Stomach smooth muscle (tissue), 2 donors: ENCODE measurements around the gene BRMS1.
A peak's percentile ranks its signal among the peaks of the same experiment; 100 is the strongest.
"Not testable (repeated sequence)": the region's sequence is repeated elsewhere in the genome, so short reads cannot be mapped to it uniquely, and the experiment has no call there.

Experiments used
- H3K27ac ChIP-seq: one replicate; pipeline ENCODE4 v1.7.0; 2013; ENCODE audit warnings: mild to moderate bottlenecking, low read length, inconsistent platforms
- H3K27me3 ChIP-seq, 2 donors: one replicate each; pipeline ENCODE4 v1.7.0; 2013; ENCODE audit warnings: low read length in 2 of 2; ENCODE audit not compliant: insufficient read depth in 2 of 2, control insufficient read depth in 1 of 2
- H3K36me3 ChIP-seq, 2 donors: one replicate each; pipeline ENCODE4 v1.7.0; 2013; ENCODE audit warnings: low read length in 2 of 2; ENCODE audit not compliant: control insufficient read depth in 2 of 2, insufficient read depth in 2 of 2
- H3K4me1 ChIP-seq: one replicate; pipeline ENCODE4 v1.7.0; 2013; ENCODE audit warnings: low read length; ENCODE audit not compliant: control insufficient read depth, insufficient read depth
- H3K4me3 ChIP-seq, 2 donors: one replicate each; pipeline ENCODE4 v1.7.0; 2013; ENCODE audit warnings: low read length in 2 of 2
- H3K9ac ChIP-seq, 2 donors: one replicate each; pipeline ENCODE4 v1.7.0; 2013; ENCODE audit warnings: low read length in 2 of 2, mild to moderate bottlenecking in 1 of 2
- H3K9me3 ChIP-seq, 2 donors: one replicate each; pipeline ENCODE4 v1.7.0; 2013; ENCODE audit warnings: low read length in 2 of 2; ENCODE audit not compliant: control insufficient read depth in 2 of 2
- donor health status: healthy.
- donor health status: Pancreatic carcinoma.

Gene BRMS1

DNA sequence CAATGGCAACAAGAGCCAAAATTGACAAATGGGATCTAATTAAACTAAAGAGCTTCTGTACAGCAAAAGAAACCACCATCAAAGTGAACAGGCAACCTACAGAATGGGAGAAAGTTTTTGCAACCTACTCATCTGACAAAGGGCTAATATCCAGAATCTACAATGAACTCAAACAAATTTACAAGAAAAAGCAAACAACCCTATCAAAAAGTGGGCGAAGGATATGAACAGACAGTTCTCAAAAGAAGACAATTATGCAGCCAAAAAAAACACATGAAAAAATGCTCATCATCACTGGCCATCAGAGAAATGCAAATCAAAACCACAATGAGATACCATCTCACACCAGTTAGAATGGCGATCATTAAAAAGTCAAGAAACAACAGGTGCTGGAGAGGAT lies 24.6 kb downstream of the BRMS1 start:
- not testable (repeated sequence) for H3K27ac ChIP-seq, H3K9me3 ChIP-seq, H3K9ac ChIP-seq, H3K27me3 ChIP-seq, H3K4me3 ChIP-seq, H3K36me3 ChIP-seq
- peaks cover 34% of the 10 kb centered on the region for H3K4me1 ChIP-seq

DNA sequence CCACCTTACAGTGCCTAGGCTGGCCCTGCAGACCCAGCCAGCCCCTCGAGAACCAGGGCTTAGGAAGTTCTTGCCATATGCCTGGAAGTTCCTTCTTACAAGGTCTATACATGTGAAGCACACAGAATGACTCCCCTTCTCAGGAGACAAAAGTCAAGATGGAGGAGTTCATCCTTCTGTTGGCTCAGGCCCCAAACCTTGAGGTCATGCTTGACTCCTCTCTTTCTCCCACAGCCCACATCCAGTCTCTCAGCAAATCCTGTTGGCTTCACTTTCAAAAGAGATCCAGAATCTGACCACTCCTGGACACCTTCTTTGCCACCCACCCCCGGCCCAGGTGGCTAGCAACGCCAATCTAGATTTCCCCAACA lies 26.3 kb downstream of the BRMS1 start:
- Histone ChIP-seq H3K27me3 (no peaks in the 10 kb centered on the region), H3K9me3 (no peaks in the 10 kb centered on the region), H3K36me3 (no peaks in the 10 kb centered on the region), H3K4me1 (peaks cover 50% of the 10 kb centered on the region), H3K4me3 (no peak overlapping the region), H3K9ac (no peak overlapping the region), H3K27ac (peak overlapping the region; percentile 82)

DNA sequence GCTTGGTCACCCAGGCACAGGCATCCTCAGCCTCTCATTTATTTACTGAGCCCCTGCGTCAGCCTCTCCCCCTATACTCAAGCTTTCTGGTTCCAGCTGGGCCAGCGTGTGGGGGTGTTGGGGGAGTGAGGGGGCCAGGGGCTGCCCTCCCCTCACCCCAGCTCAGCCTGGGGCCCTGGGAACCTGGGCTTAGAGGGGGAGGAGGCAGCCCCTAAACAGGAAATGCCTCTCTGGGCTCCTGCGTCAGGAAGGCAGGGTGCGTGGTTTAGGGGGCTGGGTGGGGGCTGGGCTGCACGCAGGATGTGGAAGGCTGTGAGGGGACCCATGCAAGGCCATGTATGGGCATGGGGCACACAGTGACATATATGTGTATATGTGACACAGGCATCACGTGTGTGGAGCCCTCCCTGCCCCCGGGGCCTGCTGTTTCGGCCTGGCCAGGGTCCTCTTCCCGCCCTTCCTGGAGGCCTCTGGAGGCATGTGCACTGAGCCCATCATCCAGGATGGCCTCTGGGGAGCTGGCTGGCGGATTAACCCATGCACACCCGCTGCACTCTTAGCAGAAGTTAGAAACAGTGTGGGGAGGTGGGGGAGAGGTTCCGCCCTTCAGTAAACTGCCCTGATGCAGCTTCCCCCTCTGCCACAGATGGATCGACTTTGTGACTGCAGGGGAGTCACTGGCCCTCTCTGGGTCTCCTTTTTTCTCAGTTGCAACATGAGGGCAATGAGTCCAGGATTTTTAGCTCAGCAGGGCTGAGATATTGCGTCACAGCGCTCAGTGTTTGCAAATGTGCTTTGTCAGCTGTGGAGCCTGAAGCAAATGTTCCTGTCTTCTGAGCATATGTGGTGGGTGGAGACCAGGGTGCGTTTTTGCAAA lies 26.9 kb downstream of the BRMS1 start:
- peaks cover 56% of the 10 kb centered on the region for H3K4me1 ChIP-seq
- H3K4me3 ChIP-seq = peak overlapping the region; percentile 66 to 69
- no peaks in the 10 kb centered on the region for H3K27me3 ChIP-seq
- no peaks in the 10 kb centered on the region for H3K36me3 ChIP-seq
- H3K9ac ChIP-seq = peak overlapping the region; percentile 55 to 57
- peak overlapping the region; percentile 82 for H3K27ac ChIP-seq
- H3K9me3 ChIP-seq = no peaks in the 10 kb centered on the region

DNA sequence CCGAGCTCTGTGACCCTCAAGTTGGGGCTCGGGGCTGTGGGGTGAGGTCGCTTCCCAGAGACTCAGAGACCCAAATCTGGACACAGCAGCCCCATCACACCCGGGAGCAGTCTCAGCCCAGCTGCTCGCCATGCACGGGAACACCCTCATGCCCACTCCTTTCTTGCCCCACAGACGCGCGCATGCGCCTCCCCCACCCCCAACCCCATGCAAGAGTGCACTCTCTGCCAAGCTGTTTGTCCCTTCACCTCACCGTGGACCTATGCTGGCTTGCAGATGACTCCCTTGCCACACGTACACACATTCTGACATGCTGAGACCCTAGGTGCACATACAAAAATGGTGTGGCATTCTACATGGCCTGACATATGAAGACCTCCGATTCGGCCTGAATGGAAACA lies 27.6 kb downstream of the BRMS1 start:
- peaks cover 56% of the 10 kb centered on the region for H3K4me1 ChIP-seq
- no peaks in the 10 kb centered on the region for H3K36me3 ChIP-seq
- peak overlapping the region; percentile 82 for H3K27ac ChIP-seq
- peak overlapping the region; percentile 57 to 73 for H3K9ac ChIP-seq
- H3K9me3 ChIP-seq = no peaks in the 10 kb centered on the region
- no peaks in the 10 kb centered on the region for H3K27me3 ChIP-seq
- peak overlapping the region; percentile 66 to 69 for H3K4me3 ChIP-seq

DNA sequence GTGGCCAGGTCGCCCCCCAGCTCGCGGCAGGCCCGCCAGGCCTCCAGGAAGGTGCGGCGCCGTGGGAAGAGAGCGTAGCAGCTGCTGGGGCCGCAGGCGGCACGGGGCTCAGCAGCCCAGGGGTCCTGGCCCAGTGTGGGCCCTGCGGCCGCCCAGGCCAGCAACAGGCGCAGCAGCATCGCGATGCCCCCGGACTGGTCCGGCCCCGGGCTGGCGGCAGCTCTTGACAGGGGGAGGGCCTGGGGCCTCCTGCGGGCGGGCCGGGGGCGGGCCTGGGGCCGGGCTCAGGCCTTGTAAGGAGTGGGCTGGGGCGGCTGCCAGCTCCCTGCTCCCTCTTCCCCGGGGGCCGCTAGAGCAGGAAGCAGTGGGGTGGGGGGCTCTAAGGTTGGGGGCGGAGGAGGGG lies 28.1 kb downstream of the BRMS1 start, which contains the start of gene CD248:
CD248 (minus strand) TSS at position 196 of the 403 bp plus-strand sequence; CDS start at position 179, 17 bp downstream.
- Histone ChIP-seq H3K27ac (peak within 1 kb of the TSS; percentile 82), H3K27me3 (no peaks in the 10 kb centered on the region), H3K4me3 (peak within 1 kb of the TSS; percentile 69 to 78), H3K36me3 (no peaks in the 10 kb centered on the region), H3K9ac (peak within 1 kb of the TSS; percentile 57 to 73), H3K9me3 (no peaks in the 10 kb centered on the region), H3K4me1 (peaks cover 58% of the 10 kb centered on the region)

DNA sequence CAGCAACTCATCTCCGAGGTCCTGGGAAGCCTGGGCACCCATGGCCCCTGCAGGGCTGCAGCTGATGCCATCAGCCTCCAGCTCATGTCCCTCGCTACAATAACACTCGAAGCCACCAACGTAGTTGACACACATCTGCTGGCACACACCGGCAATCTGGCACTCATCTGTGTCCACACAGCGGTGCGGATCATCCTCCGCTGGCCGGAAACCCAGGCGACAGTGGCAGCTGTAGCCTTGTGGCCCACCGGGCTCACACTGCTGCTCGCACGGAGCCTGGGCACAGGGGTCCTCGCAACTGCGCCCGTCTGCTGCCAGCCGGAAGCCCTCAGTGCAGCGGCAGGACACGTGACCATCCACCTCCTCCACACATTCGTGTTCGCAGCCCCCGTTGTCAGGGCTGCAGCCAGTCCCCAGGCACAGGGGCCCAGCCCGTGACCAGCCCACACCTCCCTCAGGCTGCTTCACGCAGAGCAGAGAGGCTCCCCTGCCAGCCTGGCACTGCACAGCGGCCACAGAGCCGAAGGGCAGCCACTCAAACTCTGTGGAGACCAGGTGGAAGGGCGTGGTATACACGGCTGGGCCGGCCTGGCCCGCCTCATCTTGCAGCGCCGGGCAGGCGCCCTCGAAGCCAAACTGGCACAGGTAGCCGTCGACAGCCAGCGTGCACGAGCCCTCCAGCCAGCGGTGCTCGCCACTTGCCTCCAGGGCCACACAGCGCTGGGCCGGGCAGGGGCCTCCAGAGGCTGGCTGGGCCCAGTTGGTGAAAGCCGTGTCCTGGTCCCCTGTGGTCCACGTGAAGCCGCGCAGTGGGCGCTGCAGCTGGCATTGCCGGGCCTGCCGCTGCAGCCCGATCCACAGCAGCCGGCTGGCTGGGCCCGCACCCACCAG lies 28.7 kb downstream of the BRMS1 start:
- H3K4me1 ChIP-seq = peaks cover 61% of the 10 kb centered on the region
- H3K9ac ChIP-seq = peak overlapping the region; percentile 57 to 72
- no peaks in the 10 kb centered on the region for H3K27me3 ChIP-seq
- peak overlapping the region; percentile 65 to 78 for H3K4me3 ChIP-seq
- peak overlapping the region; percentile 82 for H3K27ac ChIP-seq
- no peaks in the 10 kb centered on the region for H3K9me3 ChIP-seq
- H3K36me3 ChIP-seq = no peaks in the 10 kb centered on the region

DNA sequence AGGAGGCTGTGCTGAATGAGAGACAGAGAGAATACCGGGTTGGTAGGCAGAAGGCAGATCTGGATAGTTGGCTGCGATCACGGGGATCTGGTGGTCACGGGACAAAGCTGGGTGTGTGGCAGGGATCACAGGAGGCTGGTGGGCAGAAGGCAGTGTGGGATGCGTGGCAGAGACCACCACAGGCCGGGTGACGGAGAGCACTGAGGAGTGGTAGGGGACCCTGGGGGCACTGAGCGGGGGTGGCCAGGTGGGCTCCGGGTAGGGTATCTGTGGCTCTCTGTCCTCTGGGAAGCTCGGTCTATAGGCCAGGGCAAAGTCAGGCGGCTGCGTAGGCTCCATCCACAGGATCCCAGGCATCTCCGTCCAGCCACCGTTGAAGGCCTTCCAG lies 29.4 kb downstream of the BRMS1 start:
- peaks cover 61% of the 10 kb centered on the region for H3K4me1 ChIP-seq
- H3K9ac ChIP-seq = peak overlapping the region; percentile 57 to 72
- peak overlapping the region; percentile 65 to 78 for H3K4me3 ChIP-seq
- H3K27ac ChIP-seq = no peak overlapping the region
- no peaks in the 10 kb centered on the region for H3K9me3 ChIP-seq
- no peaks in the 10 kb centered on the region for H3K27me3 ChIP-seq
- H3K36me3 ChIP-seq = no peaks in the 10 kb centered on the region

DNA sequence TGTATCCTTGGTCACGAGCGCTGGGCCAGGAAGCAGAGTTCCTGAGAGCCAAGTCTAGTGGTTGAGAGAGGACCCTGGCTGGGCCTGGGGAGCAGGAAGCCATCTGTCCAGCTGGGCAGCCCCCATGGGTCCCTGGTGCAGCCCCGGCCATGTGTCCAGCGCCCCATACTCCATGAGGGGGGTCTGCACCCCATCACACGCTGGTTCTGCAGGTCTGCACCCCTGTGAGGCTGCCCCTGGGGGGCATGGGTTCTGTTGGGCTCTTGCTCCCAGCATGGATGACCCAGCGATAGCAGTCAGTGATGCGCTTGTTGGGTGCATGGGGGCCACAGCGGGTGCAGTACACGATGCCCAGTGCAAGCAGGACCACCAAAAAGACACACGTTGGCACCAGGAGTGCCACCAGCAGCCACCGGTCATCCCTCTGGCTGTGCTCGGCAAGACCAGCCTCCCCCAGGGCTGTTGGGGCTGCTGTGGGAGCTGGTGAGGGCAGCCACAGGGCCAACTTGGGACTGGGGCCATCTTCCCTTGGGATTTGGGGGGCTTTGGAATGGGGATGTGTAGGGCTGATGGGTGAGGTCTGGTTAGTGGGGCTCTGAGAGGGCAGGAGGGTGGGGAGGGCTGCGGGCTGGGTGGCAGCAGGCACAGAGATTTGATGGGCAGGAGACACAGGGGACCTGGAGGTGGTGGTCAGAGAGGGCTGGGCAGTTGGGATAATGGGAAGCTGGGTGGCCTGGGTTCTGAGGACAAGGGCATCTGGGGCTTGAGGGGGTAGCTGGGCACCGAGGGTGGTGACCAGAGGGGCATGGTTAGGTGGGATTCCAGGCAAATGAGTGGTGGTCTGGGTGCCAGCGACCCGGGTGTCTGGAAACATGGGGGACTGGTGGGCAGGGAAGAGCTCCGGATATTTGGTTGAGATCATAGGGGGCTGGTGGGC lies 30.1 kb downstream of the BRMS1 start:
- no peaks in the 10 kb centered on the region for H3K9me3 ChIP-seq
- H3K4me3 ChIP-seq = peak overlapping the region; percentile 25 to 78
- H3K36me3 ChIP-seq = no peaks in the 10 kb centered on the region
- H3K27me3 ChIP-seq = no peaks in the 10 kb centered on the region
- peaks cover 61% of the 10 kb centered on the region for H3K4me1 ChIP-seq
- peak overlapping the region; percentile 91 for H3K27ac ChIP-seq
- H3K9ac ChIP-seq = peak overlapping the region; percentile 9 to 42

DNA sequence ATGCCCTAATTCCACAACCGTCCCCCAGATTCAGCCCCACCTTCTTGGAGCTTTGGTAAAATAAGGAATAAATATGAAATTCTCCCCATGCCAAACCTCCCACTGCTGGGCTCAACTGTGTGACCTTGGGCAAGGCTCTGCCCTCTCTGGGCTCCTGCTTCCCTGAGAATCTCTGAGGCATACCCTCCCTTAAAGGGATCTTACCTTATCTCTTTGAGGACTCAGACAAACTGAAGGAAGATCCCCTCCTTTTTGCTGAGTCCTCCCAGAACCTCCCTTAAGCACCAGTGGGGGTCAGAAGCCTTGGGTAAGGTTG lies 30.8 kb downstream of the BRMS1 start:
- Histone ChIP-seq H3K9me3 (no peaks in the 10 kb centered on the region), H3K4me1 (peaks cover 61% of the 10 kb centered on the region), H3K9ac (peak overlapping the region; percentile 42 to 65), H3K27me3 (no peaks in the 10 kb centered on the region), H3K36me3 (no peaks in the 10 kb centered on the region), H3K27ac (peak overlapping the region; percentile 91), H3K4me3 (peak overlapping the region; percentile 57 to 78)
